ENCODE measurements around the gene COL23A1.

The COL23A1 gene

DNA sequence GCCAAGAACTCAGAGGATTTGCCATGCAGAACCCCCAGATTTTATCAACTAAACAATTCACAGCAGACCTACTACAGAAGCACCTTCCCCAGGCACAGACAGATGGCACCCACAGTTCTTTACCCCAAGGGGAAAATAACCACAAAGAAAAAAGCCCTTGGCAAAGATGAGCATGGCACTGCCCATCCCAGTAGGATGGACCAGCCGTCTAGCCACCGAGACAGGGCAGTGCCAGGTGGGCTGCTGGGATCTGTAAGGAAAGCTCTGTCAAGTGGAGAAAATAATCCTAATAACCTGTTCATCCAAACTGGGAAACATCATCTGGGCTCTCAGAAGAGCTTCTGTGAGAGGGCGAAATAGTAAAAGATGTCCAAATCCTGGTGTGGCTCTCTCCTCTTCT lies 130.0 kb downstream of the COL23A1 start:
- DNase-seq (ENCODE audit: low spot score), result no peak

DNA sequence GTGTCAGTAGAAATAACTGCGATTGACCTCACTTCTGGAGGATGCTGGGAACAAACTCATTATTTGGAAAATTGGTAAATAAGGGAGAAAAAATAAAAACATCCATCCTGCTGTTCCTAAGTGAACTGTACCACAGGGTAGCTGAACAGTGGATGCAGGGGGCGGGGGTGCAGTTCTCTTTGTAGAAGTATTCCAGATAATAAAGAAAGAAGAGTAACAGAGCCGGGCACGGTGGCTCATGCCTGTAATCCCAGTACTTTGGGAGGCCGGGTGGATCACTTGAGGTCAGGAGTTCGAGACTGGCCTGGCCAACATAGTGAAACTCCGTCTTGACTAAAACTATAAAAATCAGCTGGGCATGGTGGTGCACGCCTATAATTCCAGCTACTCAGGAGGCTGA lies 132.1 kb downstream of the COL23A1 start:
- no peak for DNase-seq (ENCODE audit: low spot score)

DNA sequence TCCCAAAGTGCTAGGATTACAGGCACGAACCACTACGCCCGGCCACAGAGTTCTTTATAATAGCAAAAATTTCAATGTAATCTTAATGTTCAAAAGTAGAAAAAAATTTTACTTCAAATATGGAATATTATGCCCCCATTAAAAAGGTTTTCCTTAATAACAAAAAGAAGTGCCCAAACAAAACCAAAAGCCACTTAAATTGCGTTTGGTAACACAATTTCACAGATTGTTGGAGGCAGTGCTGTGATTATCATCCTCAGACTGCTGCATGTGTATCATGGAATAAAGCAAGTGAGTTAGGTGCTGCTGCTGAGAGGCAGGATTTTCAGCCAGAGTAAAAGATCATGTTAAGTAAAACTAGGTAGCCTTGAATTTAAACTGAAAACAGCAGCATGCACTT lies 132.7 kb downstream of the COL23A1 start:
- DNase-seq (ENCODE audit: low spot score), result no peak

DNA sequence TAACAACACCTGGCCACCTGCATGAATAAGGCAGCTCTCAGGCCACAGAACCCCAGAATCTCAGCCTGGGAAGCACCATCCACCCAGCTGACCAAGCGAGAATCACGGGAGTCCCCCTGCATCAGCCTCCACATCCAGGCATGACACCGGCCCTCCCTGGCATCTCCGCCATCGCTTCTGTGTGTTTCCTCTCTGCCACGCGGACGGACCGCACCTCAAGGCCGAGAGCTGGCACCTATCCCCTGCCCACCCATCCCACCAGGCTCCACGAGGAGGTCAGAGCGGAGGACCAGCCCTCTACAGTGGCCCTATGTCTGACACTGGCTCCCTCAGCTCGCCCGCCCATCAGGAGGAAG lies 134.7 kb downstream of the COL23A1 start:
- DNase-seq (ENCODE audit: low spot score), result no peak

DNA sequence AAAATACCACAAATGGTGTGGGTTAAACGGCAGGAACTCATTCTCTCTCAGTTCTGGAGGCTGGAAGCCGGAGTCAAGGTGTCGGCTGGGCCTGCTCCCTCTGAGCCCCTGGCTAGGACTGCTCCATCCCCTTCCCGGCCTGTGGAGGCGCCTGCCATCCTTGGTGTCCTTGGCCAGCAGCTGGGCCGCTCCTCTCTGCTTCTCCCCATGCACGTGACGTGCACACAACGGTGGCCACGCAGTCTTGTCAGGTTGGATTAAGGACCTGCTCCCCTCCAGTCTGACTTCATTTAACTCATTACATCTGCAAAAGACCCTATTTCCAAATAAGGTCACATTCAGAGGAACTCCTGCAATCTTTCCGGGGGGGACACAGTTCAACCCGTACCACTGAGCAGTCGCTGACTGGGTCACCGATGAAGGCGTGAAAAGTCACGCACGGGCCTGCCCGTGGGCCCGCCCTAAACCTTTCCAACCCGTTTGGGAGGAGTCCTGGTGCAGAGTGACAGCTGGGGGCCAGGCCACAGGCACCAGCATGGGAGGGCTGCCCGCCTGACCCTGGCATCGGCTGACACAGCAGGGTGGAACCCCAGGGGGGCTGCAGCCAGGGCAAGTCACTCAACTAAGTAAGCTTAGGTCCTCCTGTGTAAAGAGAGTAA lies 135.2 kb downstream of the COL23A1 start:
- DNase-seq (ENCODE audit: low spot score), result no peak

DNA sequence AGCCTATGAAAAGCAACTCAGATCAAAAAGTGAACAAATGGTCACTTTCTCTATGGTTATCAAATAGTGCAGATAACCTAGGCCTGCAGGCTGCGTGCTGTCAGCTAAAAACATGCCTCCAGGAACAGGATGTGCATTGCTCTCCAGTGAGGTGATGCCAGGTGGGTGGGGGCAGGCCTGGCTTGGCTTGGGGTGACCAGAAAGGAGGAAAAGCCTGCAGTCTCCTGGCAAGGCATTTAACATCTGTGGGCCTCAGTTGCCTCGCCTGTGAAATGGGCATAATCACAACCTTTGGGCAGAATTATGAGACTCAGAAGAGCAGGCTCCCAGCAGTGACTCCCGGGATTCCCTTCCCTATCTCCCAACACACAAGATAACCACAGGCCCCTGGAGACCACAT lies 135.9 kb downstream of the COL23A1 start:
- no peak for DNase-seq (ENCODE audit: low spot score)

DNA sequence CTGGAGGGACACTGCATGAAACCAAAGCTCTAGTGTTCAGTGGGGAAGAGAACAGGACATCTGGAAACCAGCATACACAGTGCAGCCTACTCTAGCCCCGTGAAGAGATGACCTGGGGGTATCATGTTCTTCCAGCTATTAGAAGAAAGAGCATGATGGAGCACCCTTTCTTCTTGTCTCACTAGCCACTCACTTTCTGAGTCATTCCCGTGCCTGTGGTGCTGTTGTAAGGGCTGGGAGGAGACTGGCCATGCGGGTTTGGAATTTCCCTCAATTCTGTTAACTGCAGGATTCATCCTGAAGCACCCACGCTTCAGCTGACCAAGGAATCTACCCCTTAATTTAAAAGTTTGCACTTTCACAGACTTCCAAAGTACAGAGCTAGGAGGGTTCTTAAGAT lies 137.0 kb downstream of the COL23A1 start:
- DNase-seq (ENCODE audit: low spot score), result no peak

DNA sequence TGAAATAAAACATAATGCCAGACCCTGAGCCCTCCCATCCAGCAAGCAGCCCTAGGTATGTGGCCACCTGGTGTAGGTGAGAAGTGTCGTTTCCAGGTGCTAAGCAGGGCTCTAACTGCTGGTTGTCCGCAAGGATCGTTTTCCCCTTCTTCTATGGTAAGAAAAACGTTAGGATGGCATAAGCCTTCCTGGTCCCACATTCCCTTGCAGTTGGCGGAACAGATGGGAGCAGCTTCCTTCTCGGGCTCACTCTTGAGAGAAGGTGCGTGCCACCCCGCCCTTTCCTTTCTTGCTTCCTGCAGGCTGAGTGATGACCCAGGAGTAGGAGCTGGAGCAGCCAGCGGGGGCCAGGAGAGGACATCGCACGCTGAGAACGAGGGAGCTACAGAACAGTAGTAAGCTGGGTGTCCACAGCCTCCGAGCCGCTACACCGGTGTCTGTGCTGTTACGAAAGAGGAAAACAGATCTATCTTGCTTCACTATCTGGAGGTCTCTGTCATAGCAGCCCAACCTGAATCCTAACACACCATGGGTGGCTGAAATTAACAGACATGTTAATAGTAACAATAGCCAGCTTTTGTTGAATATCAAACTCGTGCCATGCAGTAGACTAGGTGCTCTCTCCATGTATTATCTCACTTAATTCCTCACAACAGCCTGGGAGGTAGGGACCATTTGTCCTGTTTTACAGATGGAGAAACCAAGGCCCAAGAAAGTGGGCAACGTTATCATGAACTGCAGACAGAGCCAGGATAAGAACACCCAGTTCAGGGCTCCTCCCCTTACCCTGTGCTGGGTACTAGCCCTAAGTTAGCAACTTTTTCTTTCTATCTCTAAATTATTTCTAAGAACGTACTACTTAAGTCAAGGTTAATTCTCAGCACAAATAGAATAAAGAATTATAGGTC lies 139.8 kb downstream of the COL23A1 start:
- DNase-seq (ENCODE audit: low spot score), result no peak

DNA sequence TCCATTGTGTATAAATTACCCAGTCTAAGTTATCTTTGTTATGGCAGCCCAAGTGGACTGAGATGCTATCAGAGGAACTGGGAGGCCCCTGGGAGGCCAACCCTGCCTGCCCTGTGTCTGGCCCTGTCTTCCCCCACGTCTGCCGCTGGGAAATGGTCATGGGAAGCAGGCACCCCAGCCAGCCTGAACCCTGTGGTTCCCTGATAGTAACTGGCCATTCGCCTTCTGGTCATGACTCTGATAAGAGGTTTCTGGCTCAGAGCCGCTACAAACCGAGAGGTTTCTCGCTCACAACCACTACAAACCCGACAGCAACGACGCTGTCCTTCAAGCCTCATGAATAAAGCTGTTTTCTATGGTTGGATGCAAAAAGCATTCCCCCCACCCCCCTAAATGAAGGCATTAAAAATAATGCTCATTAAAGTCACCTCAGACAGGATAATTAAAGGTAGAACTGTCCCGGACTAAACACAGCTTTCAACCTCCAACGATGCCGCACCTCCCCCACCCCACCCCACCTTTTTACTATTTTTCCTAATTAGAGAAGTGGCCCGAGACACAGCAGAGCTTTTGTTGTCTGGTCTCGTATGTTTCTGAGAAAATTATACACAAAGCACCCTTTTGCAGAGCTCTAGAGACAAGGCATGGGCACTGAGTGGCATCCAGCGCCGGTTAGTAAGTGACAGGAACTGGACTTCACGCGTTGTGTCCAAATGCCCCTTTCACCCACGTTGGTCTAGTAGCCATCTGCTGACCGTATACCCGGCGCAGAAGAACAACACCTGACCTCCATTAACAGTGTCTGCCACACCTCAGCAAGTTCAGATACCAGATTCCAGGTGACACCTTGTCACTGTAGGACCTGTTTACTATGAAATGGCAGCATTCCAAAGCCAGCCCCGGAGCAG lies 140.8 kb downstream of the COL23A1 start:
- no peak for DNase-seq (ENCODE audit: low spot score)

DNA sequence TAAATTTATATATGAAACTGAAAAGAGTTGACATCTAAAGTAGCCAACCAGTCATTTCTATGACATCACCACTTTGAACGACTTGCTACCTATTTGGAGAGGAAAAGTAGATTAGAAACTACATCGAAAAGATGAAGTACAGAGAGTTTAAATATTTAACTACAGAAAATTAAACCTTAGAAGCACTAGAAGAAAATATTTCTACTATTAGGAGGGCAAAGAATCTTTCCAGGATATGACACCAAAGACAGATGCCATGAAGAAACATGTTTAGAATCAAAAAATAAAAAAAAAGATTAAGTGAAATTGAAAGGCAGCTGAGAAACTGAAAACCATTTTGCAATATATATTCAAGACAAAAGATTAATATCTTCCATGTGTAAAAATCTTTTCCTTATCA lies 144.7 kb downstream of the COL23A1 start:
- no peak for DNase-seq (ENCODE audit: low spot score)

DNA sequence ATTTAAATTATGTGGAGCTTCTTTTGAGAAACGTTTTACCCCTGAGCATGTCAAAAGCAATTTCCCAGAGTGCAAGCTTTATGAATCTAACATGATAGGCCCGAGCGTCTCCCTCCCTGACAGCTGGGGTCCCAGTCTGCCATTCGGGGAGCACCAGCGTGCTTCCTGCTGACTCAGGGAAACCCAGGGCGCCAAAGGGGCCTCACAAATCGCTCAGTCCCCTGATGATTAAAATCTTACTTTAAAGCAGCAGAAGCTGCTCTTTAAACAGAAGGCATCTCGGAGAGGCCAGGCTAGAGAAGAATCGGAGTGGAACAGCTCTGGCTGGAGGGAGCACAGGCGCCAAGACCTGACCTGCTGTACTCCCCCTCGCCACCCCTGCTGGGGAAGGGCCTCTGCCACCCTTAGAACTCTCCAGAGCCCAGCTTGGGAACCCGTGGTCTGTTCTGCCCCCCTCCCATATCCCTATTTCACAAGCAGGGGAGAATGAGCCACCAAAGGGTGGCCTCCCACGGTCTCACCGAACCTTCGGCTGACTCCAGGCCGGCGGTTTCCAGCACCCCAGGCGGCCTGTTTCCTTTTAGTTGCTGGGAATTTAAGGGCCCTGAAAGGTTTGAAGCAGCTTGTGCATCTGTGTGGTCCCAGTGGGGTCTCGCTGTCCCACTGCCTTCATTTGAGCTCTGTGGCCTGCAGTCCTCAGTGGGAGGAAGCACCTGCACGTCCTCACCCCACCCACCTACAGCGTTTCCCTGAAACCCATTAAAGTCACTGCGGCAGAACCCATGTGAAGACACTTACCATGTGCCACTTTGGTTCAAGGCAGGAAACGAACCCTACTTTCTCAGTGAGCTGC lies 147.6 kb downstream of the COL23A1 start:
- DNase-seq (ENCODE audit: low spot score), result no peak

DNA sequence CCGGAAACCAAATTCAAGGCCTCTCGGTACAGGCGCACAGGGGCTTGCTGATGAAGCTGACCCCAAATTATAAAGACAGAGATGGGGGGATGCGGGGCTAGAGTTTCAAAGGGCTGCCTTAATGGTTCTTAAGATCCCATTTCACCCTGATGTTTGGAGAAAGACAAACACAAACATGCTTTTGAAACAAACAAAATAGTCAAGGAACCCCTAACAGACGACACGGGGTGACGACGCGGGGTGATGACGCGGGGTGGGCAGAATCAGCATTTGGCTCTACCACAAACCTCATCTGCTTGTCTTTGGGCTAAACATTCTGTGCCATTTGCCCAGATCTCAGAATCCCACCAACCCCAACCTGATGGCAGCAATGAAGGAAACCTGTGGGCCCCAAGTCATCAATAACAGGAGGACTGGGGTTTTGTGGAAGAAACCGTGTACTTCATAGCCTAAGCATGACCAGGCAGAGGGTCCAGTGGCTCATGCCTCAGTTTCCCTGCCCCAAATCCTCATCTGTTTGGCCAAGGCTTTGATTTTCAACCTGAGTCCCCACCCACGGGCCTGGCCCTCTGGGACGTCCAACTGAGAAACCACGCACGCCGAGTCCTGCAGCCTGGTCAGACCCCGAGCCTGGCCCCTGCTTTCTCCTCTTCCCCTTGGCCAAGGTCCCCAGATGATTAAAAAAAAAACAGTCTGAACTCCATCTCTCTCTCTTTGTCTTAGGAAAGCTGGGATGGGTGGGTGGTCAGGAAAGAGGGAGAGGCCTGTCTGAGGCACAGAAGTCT lies 148.5 kb downstream of the COL23A1 start:
- no peak for DNase-seq (ENCODE audit: low spot score)

DNA sequence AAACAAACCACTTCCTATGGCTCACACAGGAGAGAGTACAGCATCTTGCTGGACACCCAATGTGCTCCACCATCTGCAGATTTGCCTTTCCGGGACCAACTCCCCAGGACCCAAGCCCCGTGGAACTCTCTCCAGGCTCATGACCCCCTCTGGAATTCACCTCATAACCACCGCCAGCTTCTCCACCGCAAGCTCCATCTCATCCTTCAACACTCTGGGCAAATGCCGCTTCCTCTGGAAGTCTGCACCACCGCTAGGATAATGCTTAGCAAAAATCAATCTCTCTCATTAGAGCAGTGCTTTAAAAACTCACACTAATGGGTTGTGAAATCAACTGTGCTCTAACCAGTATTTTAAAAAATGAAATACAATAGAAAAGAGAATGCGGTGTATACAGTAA lies 150.0 kb downstream of the COL23A1 start:
- no peak for DNase-seq (ENCODE audit: low spot score)

DNA sequence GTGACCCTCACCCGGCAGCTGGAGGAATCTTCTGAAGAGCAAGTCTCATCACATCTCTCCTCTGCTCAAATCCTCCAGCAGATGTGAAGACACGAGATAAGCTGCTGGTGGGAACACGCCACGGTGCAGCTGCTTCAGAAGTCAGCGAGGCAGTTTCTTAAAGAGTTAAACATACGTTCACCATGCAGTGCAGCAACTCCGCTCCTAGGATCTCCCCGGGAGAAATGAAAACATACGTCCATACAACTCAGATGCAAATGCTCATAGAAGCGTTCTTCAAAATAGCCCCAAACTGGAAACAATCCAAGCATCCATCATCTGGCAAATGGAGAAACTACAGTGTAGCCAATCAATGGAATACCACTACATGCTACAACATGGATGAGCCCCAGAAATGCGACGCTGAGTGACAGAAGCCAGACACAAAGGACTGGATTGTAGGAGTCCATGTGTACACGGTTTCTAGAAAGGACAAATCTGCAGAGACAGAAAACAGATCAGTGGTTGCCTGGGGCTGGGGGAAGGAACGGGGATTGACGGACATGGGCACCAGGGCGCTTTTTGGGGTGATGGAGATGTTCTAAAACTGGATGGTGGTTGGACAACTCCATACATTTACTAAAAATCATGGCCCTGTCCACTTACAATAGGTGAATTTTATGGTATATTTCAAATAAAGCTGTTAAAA lies 150.6 kb downstream of the COL23A1 start:
- DNase-seq (ENCODE audit: low spot score), result no peak

DNA sequence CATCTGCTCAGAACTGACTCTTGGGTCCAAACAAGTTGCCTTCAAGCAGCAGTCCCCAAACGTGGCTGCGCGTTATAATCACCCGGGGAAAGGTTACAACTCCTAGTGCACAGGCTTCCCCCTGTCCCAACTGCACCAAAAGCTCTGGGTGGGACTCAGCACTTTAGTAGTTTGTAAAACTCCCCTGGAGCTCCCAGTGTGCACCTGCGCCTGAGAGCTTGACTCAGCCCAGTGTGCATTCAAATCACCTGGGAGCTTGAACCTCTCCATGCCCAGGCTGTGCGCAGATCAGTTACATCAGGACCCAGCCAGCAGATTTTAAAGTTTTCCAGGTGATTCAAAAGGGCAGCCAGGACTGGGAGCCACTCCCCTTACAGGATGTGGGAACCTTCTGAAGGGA lies 151.4 kb downstream of the COL23A1 start:
- DNase-seq (ENCODE audit: low spot score), result no peak

DNA sequence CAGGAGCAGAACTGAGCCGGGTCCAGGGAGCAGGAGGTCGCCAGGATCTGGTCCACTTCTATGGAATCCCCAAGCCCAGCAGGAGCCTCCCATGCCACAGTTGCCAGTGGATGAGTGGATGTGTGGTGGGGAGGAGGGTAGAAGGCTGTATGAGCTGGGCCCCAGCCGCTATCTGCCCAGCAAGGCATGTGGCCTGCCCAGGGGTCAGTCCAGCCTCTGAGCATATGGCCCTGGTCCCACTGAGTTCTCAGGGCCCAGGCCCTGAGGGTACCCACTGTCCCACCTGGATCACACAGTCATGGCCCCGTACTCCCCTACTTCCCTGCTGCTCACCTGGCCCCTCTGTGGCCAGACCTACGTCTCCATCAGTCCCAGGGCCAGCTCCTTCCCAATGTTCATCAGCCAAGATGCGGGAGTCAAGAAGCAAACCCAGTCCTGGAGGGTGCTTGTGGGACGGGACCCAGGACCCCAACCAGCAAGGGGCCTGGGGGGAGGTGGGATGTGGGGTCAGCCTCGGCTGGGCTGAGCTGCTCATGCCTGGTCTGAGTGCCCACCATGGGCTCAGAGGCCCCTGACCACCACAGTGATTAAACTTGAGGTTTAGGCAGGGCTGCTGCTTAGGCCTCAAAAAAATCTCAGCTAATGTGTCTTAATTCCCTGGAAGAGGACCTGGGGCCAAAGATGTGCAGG lies 152.7 kb downstream of the COL23A1 start:
- DNase-seq (ENCODE audit: low spot score), result no peak

DNA sequence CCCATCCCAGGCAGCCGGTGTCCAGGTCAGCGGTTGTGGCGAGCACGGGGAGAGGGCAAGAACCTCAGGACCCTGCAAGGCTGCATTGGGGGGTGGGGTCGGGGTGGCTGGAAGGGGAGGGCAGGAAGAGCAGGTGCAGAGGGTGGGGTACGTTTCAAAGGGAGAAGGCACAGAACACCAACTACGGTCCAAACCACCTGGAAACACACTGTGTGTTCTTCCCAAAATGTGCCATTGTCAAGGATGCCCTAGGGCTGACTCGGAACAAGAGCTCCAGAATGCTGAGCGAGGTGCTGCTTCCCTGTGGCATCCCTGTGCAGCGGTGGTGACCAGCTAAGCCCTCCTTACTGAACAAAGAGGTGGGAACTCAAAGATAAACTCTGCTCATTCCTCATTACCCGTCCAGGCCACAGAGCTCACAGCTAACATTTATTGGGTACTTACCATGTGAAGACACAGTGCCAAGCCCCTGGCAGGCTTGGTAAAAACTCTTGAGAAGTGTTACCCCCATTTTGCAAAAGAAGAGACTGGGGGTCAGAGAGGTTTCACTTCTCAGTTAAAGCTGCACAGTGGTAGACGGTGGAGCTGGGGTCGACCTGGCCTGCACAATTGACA lies 153.8 kb downstream of the COL23A1 start:
- no peak for DNase-seq (ENCODE audit: low spot score)

DNA sequence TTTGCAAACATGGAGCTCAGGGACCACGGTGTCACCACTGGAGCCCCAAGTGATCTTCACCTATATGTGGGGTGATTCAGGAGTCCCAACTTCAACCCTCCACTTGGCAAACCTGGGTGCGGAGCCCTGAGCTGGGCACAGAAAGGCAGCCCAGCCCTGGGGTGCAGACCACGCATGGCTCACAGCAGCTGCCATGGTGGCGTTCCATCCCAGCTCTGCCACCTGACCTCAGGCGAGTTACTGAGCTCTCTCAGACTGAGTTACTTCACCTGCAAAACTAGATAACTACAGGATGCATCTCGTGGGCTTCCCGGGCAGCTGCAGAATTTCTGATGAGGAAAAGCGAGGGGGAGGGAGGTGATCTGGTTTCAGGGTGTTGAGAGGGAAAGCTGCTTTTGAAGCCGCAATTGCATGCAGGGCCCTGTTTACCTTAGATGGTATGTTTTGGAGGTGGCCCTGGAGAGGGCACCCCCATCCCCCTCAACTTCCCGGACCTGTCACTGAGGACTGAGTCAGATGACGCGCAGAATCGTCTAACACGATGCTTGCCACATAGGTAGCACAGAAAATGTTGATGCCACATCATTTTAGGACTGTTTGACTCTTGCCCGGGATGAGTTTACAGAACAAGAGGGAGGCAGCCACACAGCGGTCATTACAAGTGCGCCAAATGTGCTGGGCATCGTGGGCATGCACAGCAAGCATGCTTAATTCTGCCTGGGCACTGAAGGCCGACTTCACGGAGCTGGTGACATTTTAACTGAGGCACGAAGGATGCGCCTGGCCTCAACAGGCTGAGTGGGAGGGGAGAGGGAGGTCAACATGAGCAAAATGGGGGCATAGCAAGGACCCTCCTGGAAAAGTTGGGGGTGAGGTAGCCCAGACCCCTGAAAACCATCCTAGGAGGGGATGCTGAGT lies 154.6 kb downstream of the COL23A1 start:
- no peak for DNase-seq (ENCODE audit: low spot score)
